Neuronal stem cell (in vitro differentiated cells): ENCODE measurements around the gene OR8A1. TPM values are rescaled to one million over a fixed set of nuclear protein-coding genes. Genes with fewer than 3 reads are reported as not detected.

Experiments
- DNase-seq: peaks from one replicate; pipeline ENCODE4 v3.0.0-alpha.2; 2013; ENCODE audit warnings: low spot score
- H2AFZ ChIP-seq: one replicate; pipeline ENCODE4 v1.6.1; 2013; ENCODE audit warnings: mild to moderate bottlenecking, low read length, inconsistent platforms
- H2AK5ac ChIP-seq: 2 replicates; pipeline ENCODE4 v1.6.1; 2013; ENCODE audit warnings: low read depth, mild to moderate bottlenecking, inconsistent platforms, low read length, moderate library complexity, mixed read lengths
- H2BK120ac ChIP-seq: 2 replicates; pipeline ENCODE4 v1.6.1; 2013; ENCODE audit warnings: low read depth, mild to moderate bottlenecking, inconsistent platforms, low read length, moderate library complexity, mixed read lengths
- H2BK12ac ChIP-seq: one replicate; pipeline ENCODE4 v1.6.1; 2013; ENCODE audit warnings: low read length, inconsistent platforms
- H2BK15ac ChIP-seq: 2 replicates; pipeline ENCODE4 v1.6.1; 2013; ENCODE audit warnings: mild to moderate bottlenecking, low read length, inconsistent platforms, mixed read lengths
- H2BK5ac ChIP-seq: one replicate; pipeline ENCODE4 v1.6.1; 2013; ENCODE audit warnings: inconsistent platforms, mild to moderate bottlenecking, low read length, moderate library complexity
- H3K14ac ChIP-seq: one replicate; pipeline ENCODE4 v1.6.1; 2013; ENCODE audit warnings: low read length, inconsistent platforms
- H3K18ac ChIP-seq: 2 replicates; pipeline ENCODE4 v1.6.1; 2013; ENCODE audit warnings: low read length, inconsistent platforms
- H3K23ac ChIP-seq: 2 replicates; pipeline ENCODE4 v1.6.1; 2013; ENCODE audit warnings: low read depth, mild to moderate bottlenecking, mixed read lengths, low read length, inconsistent platforms; ENCODE audit not compliant: poor library complexity
- H3K27ac ChIP-seq: replicated peaks from 3 replicates; pipeline ENCODE4 v1.5.1; 2013; ENCODE audit warnings: low read length, inconsistent platforms
- H3K27me3 ChIP-seq, 3 experiments: 2 replicates each; pipeline ENCODE4 v1.6.1; 2013; ENCODE audit warnings: low read length in 3 of 3, mild to moderate bottlenecking in 2 of 3, inconsistent platforms in 1 of 3, low read depth in 1 of 3, mixed read lengths in 1 of 3, moderate library complexity in 1 of 3; ENCODE audit not compliant: control insufficient read depth in 3 of 3, insufficient read depth in 3 of 3
- H3K36me3 ChIP-seq, 2 donors: replicated peaks in 1 of 2; 2 replicates each; pipeline ENCODE4 v1.6.1; 2013; ENCODE audit warnings: low read length in 2 of 2; ENCODE audit not compliant: control insufficient read depth in 2 of 2, insufficient read depth in 2 of 2
- H3K4ac ChIP-seq: 2 replicates; pipeline ENCODE4 v1.6.1; 2013; ENCODE audit warnings: inconsistent platforms, mild to moderate bottlenecking, low read length, moderate library complexity
- H3K4me1 ChIP-seq, 2 donors: 1 replicate in 1 of 2; 2 replicates in 1 of 2; pipeline ENCODE4 v1.6.1; 2013; ENCODE audit warnings: low read length in 2 of 2, low read depth in 1 of 2; ENCODE audit not compliant: control insufficient read depth in 2 of 2, insufficient read depth in 1 of 2
- H3K4me2 ChIP-seq: one replicate; pipeline ENCODE4 v1.6.1; 2013; ENCODE audit warnings: mild to moderate bottlenecking, low read length, inconsistent platforms; ENCODE audit not compliant: insufficient read depth, poor library complexity, severe bottlenecking
- H3K4me3 ChIP-seq, 2 donors: 2 replicates each; pipeline ENCODE4 v1.5.1; 2013; ENCODE audit warnings: low read length in 2 of 2, mild to moderate bottlenecking in 2 of 2, inconsistent platforms in 1 of 2, moderate library complexity in 1 of 2
- H3K79me1 ChIP-seq: one replicate; pipeline ENCODE4 v1.6.1; 2013; ENCODE audit warnings: low read depth, mild to moderate bottlenecking, inconsistent platforms, low read length, moderate library complexity
- H3K9ac ChIP-seq: one replicate; pipeline ENCODE4 v1.6.1; 2013; ENCODE audit warnings: mild to moderate bottlenecking, low read depth, low read length, inconsistent platforms; ENCODE audit not compliant: poor library complexity
- H3K9me3 ChIP-seq, 2 donors: replicated peaks in 1 of 2; 2 replicates each; pipeline versions ENCODE3 to v1.6.1; 2013; ENCODE audit warnings: low read length in 2 of 2, mild to moderate bottlenecking in 2 of 2, inconsistent platforms in 1 of 2, low read depth in 1 of 2, mixed read lengths in 1 of 2, moderate library complexity in 1 of 2; ENCODE audit not compliant: control insufficient read depth in 2 of 2, insufficient read depth in 1 of 2
- H4K8ac ChIP-seq: one replicate; pipeline ENCODE4 v1.6.1; 2013; ENCODE audit warnings: low read depth, mild to moderate bottlenecking, inconsistent platforms, low read length, moderate library complexity
- H4K91ac ChIP-seq: one replicate; pipeline ENCODE4 v1.6.1; 2013; ENCODE audit warnings: low read length, low read depth, mild to moderate bottlenecking, inconsistent platforms; ENCODE audit not compliant: poor library complexity
- WGBS, 2 donors: extraction: QIAGEN DNeasy Blood & Tissue Kit; methylation state at CpG; one replicate each; pipeline ENCODE4 v1.1.7; 2013; ENCODE audit warnings: missing lambda C conversion rate in 2 of 2, mixed read lengths in 1 of 2; ENCODE audit not compliant: insufficient read length in 2 of 2, insufficient replicate concordance in 1 of 2; ENCODE audit errors: extremely low coverage in 2 of 2; 5-methylcytosine and 5-hydroxymethylcytosine counted together
- polyA plus RNA-seq, 2 experiments: library from polyadenylated mRNA; stranded (reverse); fragments of 200-250 nt; gene quantifications; one replicate each; pipeline ENCODE4 v1.2.3, GENCODE V29; 2013

The OR8A1 gene
- not detected for polyA plus RNA-seq (2013, experiment 1 of 2)
- polyA plus RNA-seq (2013, experiment 2 of 2) = not detected

DNA sequence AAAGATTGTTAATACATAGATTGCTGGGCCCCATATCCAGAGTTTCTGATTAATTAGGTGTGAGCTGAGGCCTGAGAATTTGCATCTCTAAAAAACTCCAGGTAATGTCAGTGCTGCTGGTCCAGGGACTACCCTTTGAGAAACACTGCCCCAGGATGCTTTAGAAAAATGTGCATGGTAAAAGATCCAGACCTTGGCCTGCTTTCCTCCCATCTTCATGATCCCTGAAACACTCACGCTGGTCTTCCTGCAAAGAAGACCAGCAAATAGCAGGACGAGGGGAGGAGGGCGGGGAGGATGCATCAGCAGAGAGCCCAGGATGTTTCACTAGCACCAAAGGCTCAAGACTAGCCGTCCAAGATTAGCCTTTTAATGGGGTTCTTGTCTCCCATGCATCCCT, at the start of gene OR8A1:
Gene OR8A1, plus strand, starts transcription at position 301 of the 400 bp plus-strand sequence. CDS start 123 bp downstream, outside the sequence.
- H3K4me3 ChIP-seq = no peak within 1 kb of the TSS
- no peak within 1 kb of the TSS for H2BK5ac ChIP-seq
- no peak for DNase-seq
- no peak within 1 kb of the TSS for H3K18ac ChIP-seq
- H3K27me3 ChIP-seq = no peaks in the 10 kb centered on the region
- H3K9ac ChIP-seq = no peak within 1 kb of the TSS
- no peak within 1 kb of the TSS for H2AFZ ChIP-seq
- H3K23ac ChIP-seq = no peak within 1 kb of the TSS
- no CpG with 5 or more reads among the region's 4 CpGs for WGBS, 2 donors
- H3K4ac ChIP-seq = no peak within 1 kb of the TSS
- no peak within 1 kb of the TSS for H4K91ac ChIP-seq
- H2BK12ac ChIP-seq = no peak within 1 kb of the TSS
- no peaks in the 10 kb centered on the region for H3K4me1 ChIP-seq
- H3K79me1 ChIP-seq = no peaks in the 10 kb centered on the region
- no peak within 1 kb of the TSS for H3K4me2 ChIP-seq
- H3K9me3 ChIP-seq = no peaks in the 10 kb centered on the region
- H4K8ac ChIP-seq = no peak within 1 kb of the TSS
- H2AK5ac ChIP-seq = no peak within 1 kb of the TSS
- no peak within 1 kb of the TSS for H2BK15ac ChIP-seq
- no peak within 1 kb of the TSS for H2BK120ac ChIP-seq
- H3K27ac ChIP-seq = peak within 1 kb of the TSS; percentile 8
- no peak within 1 kb of the TSS for H3K14ac ChIP-seq
- H3K36me3 ChIP-seq = no peaks in the 10 kb centered on the region

DNA sequence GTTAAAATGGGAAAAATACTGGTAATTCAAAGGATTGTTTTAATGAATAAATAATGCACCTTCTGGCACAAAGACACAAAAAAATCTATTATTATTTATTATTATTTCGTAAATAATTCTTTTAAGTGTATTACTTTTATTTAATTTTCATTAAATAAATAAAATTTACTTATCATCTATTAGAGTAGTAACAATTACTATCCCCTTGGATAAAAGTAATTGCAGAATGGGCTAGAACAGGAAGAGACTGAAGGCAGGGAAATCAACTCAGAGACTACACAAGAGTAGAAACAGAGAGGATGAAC, 49.3 kb upstream of the OR8A1 start:
- Histone ChIP-seq H3K18ac (no peak overlapping the region), H4K8ac (no peak overlapping the region), H3K79me1 (no peaks in the 10 kb centered on the region), H3K36me3 (no peaks in the 10 kb centered on the region), H2BK15ac (no peak overlapping the region), H3K4me2 (no peak overlapping the region), H3K27ac (no peak overlapping the region), H3K9ac (no peak overlapping the region), H2BK12ac (no peak overlapping the region), H2BK5ac (no peak overlapping the region), H2BK120ac (no peak overlapping the region), H3K4ac (no peak overlapping the region), H3K9me3 (no peaks in the 10 kb centered on the region), H3K14ac (no peak overlapping the region), H3K27me3 (no peaks in the 10 kb centered on the region), H4K91ac (no peak overlapping the region), H2AFZ (no peak overlapping the region), H3K4me3 (no peak overlapping the region), H2AK5ac (no peak overlapping the region), H3K4me1 (no peaks in the 10 kb centered on the region), H3K23ac (no peak overlapping the region)
- WGBS, 2 donors = no CpG with 5 or more reads among the region's 1 CpG
- DNase-seq = no peak

DNA sequence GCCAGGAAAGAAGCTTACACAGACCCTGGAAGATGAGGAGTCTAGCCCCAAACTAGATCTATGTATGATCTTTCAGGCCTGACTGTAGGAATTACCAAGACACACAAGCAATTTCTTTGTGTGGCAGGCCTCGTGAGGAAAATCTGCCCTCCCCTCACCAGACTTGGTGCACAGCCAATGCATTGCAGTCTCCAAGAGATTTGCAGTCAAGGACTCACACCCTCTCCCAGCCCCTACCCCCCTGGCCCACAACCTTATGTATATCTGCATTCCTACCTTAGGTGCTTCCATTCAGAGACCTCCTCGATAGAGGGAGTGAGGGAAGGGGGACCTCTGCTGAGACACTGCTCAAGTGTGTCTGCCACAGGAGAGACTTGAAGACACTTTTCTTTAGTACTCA, 36.2 kb upstream of the OR8A1 start:
- Histone ChIP-seq H3K9me3 (no peaks in the 10 kb centered on the region), H4K8ac (no peak overlapping the region), H3K4ac (no peak overlapping the region), H3K27ac (no peak overlapping the region), H3K4me3 (no peak overlapping the region), H2BK15ac (no peak overlapping the region), H3K9ac (no peak overlapping the region), H3K23ac (no peak overlapping the region), H3K14ac (no peak overlapping the region), H4K91ac (no peak overlapping the region), H3K4me2 (no peak overlapping the region), H3K36me3 (no peaks in the 10 kb centered on the region), H2BK120ac (no peak overlapping the region), H3K4me1 (no peaks in the 10 kb centered on the region), H3K18ac (no peak overlapping the region), H3K79me1 (no peaks in the 10 kb centered on the region), H3K27me3 (no peaks in the 10 kb centered on the region), H2BK12ac (no peak overlapping the region), H2BK5ac (no peak overlapping the region), H2AK5ac (no peak overlapping the region), H2AFZ (no peak overlapping the region)
- no peak for DNase-seq
- no CpG with 5 or more reads among the region's 2 CpGs for WGBS, 2 donors

DNA sequence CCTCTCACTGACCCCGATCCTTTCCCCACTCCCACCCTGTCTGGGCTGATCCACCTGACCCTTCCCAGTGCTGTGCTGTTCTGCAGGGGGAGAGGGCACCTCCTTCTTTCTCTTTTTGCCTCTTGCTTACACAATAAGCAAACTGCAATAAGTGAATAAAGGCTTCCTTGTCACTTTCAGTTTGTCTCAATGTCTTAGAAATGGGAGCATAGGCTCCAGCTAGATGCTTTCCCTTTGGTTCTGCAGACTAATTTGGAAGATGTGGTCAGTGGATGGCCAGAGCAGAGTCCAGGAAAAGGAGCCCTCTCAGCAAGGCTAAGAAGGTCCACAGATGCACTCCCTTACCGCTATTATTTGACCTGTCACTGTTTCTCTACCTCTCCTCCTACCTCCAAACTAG, 35.7 kb upstream of the OR8A1 start:
- no peak overlapping the region for H2BK5ac ChIP-seq
- no peaks in the 10 kb centered on the region for H3K36me3 ChIP-seq
- no peak overlapping the region for H4K8ac ChIP-seq
- no peak overlapping the region for H3K4me3 ChIP-seq
- no peak overlapping the region for H3K14ac ChIP-seq
- no peak overlapping the region for H3K4me2 ChIP-seq
- H3K4me1 ChIP-seq = no peaks in the 10 kb centered on the region
- no peak overlapping the region for H2AFZ ChIP-seq
- DNase-seq = no peak
- no peak overlapping the region for H3K23ac ChIP-seq
- H3K9ac ChIP-seq = no peak overlapping the region
- no peak overlapping the region for H3K18ac ChIP-seq
- H3K4ac ChIP-seq = no peak overlapping the region
- H2BK120ac ChIP-seq = no peak overlapping the region
- no peaks in the 10 kb centered on the region for H3K27me3 ChIP-seq
- H2BK15ac ChIP-seq = no peak overlapping the region
- no peak overlapping the region for H2AK5ac ChIP-seq
- no peak overlapping the region for H2BK12ac ChIP-seq
- H3K27ac ChIP-seq = no peak overlapping the region
- no peaks in the 10 kb centered on the region for H3K9me3 ChIP-seq
- no peak overlapping the region for H4K91ac ChIP-seq
- WGBS, 2 donors = no CpG with 5 or more reads among the region's 2 CpGs
- no peaks in the 10 kb centered on the region for H3K79me1 ChIP-seq
